ENCODE results near the gene TMEM30B. TPM values are rescaled to one million over a fixed set of nuclear protein-coding genes. Genes with fewer than 3 reads are reported as not detected.
A peak's percentile ranks its signal among the peaks of the same experiment; 100 is the strongest.

TMEM30B gene
- 10 to 100 TPM; 15.8 to 52.2 (median 22.0) TPM for total RNA-seq
- 10 to 100 TPM; 11.2 to 14.6 (median 12.5) TPM for polyA plus RNA-seq
- long read RNA-seq, donor 1, full-length matches to known transcripts: 21 of 21 reads
- long read RNA-seq, donor 1, partial matches to known transcripts: 0 of 21 reads
- long read RNA-seq, donor 1, other reads (novel, unspliced or antisense): 0 of 21 reads
- long read RNA-seq, donor 2, full-length matches to known transcripts: 20 of 20 reads
- long read RNA-seq, donor 2, partial matches to known transcripts: 0 of 20 reads
- long read RNA-seq, donor 2, other reads (novel, unspliced or antisense): 0 of 20 reads
- long read RNA-seq, donor 3, full-length matches to known transcripts: 23 of 23 reads
- long read RNA-seq, donor 3, partial matches to known transcripts: 0 of 23 reads
- long read RNA-seq, donor 3, other reads (novel, unspliced or antisense): 0 of 23 reads
- long read RNA-seq, donor 4, full-length matches to known transcripts: 3 of 3 reads
- long read RNA-seq, donor 4, partial matches to known transcripts: 0 of 3 reads
- long read RNA-seq, donor 4, other reads (novel, unspliced or antisense): 0 of 3 reads
- long read RNA-seq, donor 5, full-length matches to known transcripts: 35 of 35 reads
- long read RNA-seq, donor 5, partial matches to known transcripts: 0 of 35 reads
- long read RNA-seq, donor 5, other reads (novel, unspliced or antisense): 0 of 35 reads
- long read RNA-seq, donor 6, full-length matches to known transcripts: 73 of 73 reads
- long read RNA-seq, donor 6, partial matches to known transcripts: 0 of 73 reads
- long read RNA-seq, donor 6, other reads (novel, unspliced or antisense): 0 of 73 reads
- long read RNA-seq, donor 7, full-length matches to known transcripts: 36 of 36 reads
- long read RNA-seq, donor 7, partial matches to known transcripts: 0 of 36 reads
- long read RNA-seq, donor 7, other reads (novel, unspliced or antisense): 0 of 36 reads
- long read RNA-seq, donor 8, full-length matches to known transcripts: 40 of 40 reads
- long read RNA-seq, donor 8, partial matches to known transcripts: 0 of 40 reads
- long read RNA-seq, donor 8, other reads (novel, unspliced or antisense): 0 of 40 reads
- long read RNA-seq, donor 9, full-length matches to known transcripts: 30 of 30 reads
- long read RNA-seq, donor 9, partial matches to known transcripts: 0 of 30 reads
- long read RNA-seq, donor 9, other reads (novel, unspliced or antisense): 0 of 30 reads
- long read RNA-seq, donor 10, full-length matches to known transcripts: 15 of 15 reads
- long read RNA-seq, donor 10, partial matches to known transcripts: 0 of 15 reads
- long read RNA-seq, donor 10, other reads (novel, unspliced or antisense): 0 of 15 reads

- intact Hi-C loops (cut with DNase I; ENCODE audit: low total_unique reads): no loop called here
- peaks cover 5 to 71% (median 29%) of the 10 kb centered on the region in 4 donors for H3K4me1 ChIP-seq
- peak within 1 kb of the TSS; percentile 94 to 99 (median 97) for H3K27ac ChIP-seq
- WGBS, 5 donors: 7 to 21% (median 9%) methylated on average over 27 to 43 of the region's 43 CpGs
- peak in 2 of 3 donors; percentile 83 to 87 for TF ChIP-seq POLR2AphosphoS5 (IDR thresholded peaks at IDR 0.05)
- TF ChIP-seq, protein P1, sequence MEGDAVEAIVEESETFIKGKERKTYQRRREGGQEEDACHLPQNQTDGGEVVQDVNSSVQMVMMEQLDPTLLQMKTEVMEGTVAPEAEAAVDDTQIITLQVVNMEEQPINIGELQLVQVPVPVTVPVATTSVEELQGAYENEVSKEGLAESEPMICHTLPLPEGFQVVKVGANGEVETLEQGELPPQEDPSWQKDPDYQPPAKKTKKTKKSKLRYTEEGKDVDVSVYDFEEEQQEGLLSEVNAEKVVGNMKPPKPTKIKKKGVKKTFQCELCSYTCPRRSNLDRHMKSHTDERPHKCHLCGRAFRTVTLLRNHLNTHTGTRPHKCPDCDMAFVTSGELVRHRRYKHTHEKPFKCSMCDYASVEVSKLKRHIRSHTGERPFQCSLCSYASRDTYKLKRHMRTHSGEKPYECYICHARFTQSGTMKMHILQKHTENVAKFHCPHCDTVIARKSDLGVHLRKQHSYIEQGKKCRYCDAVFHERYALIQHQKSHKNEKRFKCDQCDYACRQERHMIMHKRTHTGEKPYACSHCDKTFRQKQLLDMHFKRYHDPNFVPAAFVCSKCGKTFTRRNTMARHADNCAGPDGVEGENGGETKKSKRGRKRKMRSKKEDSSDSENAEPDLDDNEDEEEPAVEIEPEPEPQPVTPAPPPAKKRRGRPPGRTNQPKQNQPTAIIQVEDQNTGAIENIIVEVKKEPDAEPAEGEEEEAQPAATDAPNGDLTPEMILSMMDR (IDR thresholded peaks at IDR 0.05): no peak
- peak in 1 of 4 donors; percentile 10 for TF ChIP-seq POLR2A (IDR thresholded peaks at IDR 0.05)
- peaks cover 0 to 26% (median 18%) of the 10 kb centered on the region in 3 donors for H3K27me3 ChIP-seq
- no peaks in the 10 kb centered on the region for H3K36me3 ChIP-seq
- no peaks in the 10 kb centered on the region for H3K9me3 ChIP-seq
- H3K4me3 ChIP-seq: peak within 1 kb of the TSS; percentile 50 to 68 (median 65)
- DNase-seq: peak; percentile 94 to 96
Measured at GRCh38 chr14:61281186-61281947, at the start of gene TMEM30B. TSS of gene TMEM30B (minus strand) at chr14:61281338. CDS start at chr14:61281147, 191 bp downstream.

DNA sequence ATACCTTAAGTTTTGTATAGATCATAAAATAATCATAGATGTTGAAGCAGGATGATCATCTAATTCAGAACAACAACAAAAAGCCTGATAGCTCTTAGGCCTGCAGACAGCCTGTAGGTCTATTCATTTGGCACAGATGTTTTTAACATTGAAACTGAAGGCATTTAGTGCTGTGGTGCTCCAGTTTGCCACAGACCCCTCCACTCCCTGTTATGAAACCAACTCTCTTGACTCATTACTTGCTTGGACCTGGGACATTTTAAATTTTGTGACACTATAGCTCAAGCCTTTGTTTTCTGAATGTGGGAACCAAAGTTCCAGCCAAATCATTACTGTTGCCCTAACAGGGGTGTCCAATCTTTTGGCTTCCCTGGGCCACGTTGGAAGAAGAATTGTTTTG is 49.4 kb upstream of the TMEM30B start:
- Histone ChIP-seq H3K27me3 (no peaks in the 10 kb centered on the region), H3K9me3 (no peaks in the 10 kb centered on the region), H3K4me1 (no peaks in the 10 kb centered on the region), H3K4me3 (no peak overlapping the region), H3K36me3 (no peaks in the 10 kb centered on the region), H3K27ac (peak overlapping the region in 4 of 5 donors; percentile 36 to 87 (median 57))
- TF ChIP-seq POLR2AphosphoS5 (IDR thresholded peaks at IDR 0.05) (no peak), EP300 (IDR thresholded peaks at IDR 0.05) (no peak), POLR2A (IDR thresholded peaks at IDR 0.05) (no peak)
- TF ChIP-seq, protein P1 (IDR thresholded peaks at IDR 0.05): no peak
- DNase-seq: no peak
- 53 to 80% (median 79%) methylated on average over 1 of the region's 1 CpG for WGBS, 5 donors
- intact Hi-C loops (cut with DNase I; ENCODE audit: low total_unique reads): no loop called here

- H3K9me3 ChIP-seq: no peaks in the 10 kb centered on the region
- intact Hi-C loops (cut with DNase I; ENCODE audit: low total_unique reads): no loop called here
- no peak overlapping the region for H3K4me3 ChIP-seq
- H3K36me3 ChIP-seq: no peaks in the 10 kb centered on the region
- no peaks in the 10 kb centered on the region for H3K4me1 ChIP-seq
- H3K27ac ChIP-seq: peak overlapping the region; percentile 13 to 87 (median 47)
- no peak for DNase-seq
- 81 to 89% (median 82%) methylated on average over 8 of the region's 8 CpGs for WGBS, 5 donors
- TF ChIP-seq, protein P1 (IDR thresholded peaks at IDR 0.05): no peak
- TF ChIP-seq POLR2A (IDR thresholded peaks at IDR 0.05) (no peak), POLR2AphosphoS5 (IDR thresholded peaks at IDR 0.05) (no peak), EP300 (IDR thresholded peaks at IDR 0.05) (no peak)
- H3K27me3 ChIP-seq: no peaks in the 10 kb centered on the region
Measured at GRCh38 chr14:61329478-61330051, 48.4 kb upstream of the TMEM30B start.
